Measurements from ENCODE around the gene LUC7L2. TPM values are rescaled to one million over a fixed set of nuclear protein-coding genes. Genes with fewer than 3 reads are reported as not detected.
"Not testable (repeated sequence)": the region's sequence is repeated elsewhere in the genome, so short reads cannot be mapped to it uniquely, and the experiment has no call there.

Gene LUC7L2
- total RNA-seq, 6 donors from 2014 or later = 57.0 to 133 (median 91.8) TPM

GRCh38 chr7:139396323-139396951 lies 36.7 kb downstream of the LUC7L2 start:
- H3K4me3 ChIP-seq = no peak overlapping the region
- DNase-seq (no peak), ATAC-seq (ENCODE audit: low FRiP score in 2 of 2) (no peak)
- no peaks in the 10 kb centered on the region for H3K4me1 ChIP-seq
- TF ChIP-seq POLR2A (IDR thresholded peaks at IDR 0.05) (no peak), EP300 (IDR thresholded peaks at IDR 0.05) (no peak), POLR2AphosphoS5 (IDR thresholded peaks at IDR 0.05) (no peak), CTCF (IDR thresholded peaks at IDR 0.05) (no peak)
- no peaks in the 10 kb centered on the region for H3K9me3 ChIP-seq
- WGBS, 2 donors = 92 to 94% methylated on average over 3 of the region's 3 CpGs
- H3K27ac ChIP-seq = no peak overlapping the region
- peaks cover 0 to 55% (median 13%) of the 10 kb centered on the region in 4 donors for H3K36me3 ChIP-seq
- H3K27me3 ChIP-seq = no peaks in the 10 kb centered on the region

GRCh38 chr7:139397192-139397591 lies 37.5 kb downstream of the LUC7L2 start:
- ATAC-seq (ENCODE audit: low FRiP score in 2 of 2) = no peak

GRCh38 chr7:139403601-139404000 lies 43.9 kb downstream of the LUC7L2 start:
- no peaks in the 10 kb centered on the region for H3K4me1 ChIP-seq
- DNase-seq (no peak), ATAC-seq (ENCODE audit: low FRiP score in 2 of 2) (no peak)
- no peaks in the 10 kb centered on the region for H3K27me3 ChIP-seq
- peaks cover 35 to 98% (median 65%) of the 10 kb centered on the region in 4 donors for H3K36me3 ChIP-seq
- H3K27ac ChIP-seq = no peak overlapping the region
- no peaks in the 10 kb centered on the region for H3K9me3 ChIP-seq
- 93 to 95% methylated on average over 2 of the region's 2 CpGs for WGBS, 2 donors
- H3K4me3 ChIP-seq = no peak overlapping the region
- TF ChIP-seq EP300 (IDR thresholded peaks at IDR 0.05) (no peak), POLR2A (IDR thresholded peaks at IDR 0.05) (no peak), CTCF (IDR thresholded peaks at IDR 0.05) (no peak), POLR2AphosphoS5 (IDR thresholded peaks at IDR 0.05) (no peak)

More at GRCh38 chr7:139397192-139397591, 37.5 kb downstream of the LUC7L2 start:
- Histone ChIP-seq H3K4me3 (no peak overlapping the region), H3K9me3 (no peaks in the 10 kb centered on the region), H3K4me1 (no peaks in the 10 kb centered on the region), H3K36me3 (peaks cover 0 to 60% (median 14%) of the 10 kb centered on the region in 4 donors), H3K27ac (no peak overlapping the region), H3K27me3 (no peaks in the 10 kb centered on the region)
- TF ChIP-seq CTCF (IDR thresholded peaks at IDR 0.05) = no peak
- TF ChIP-seq EP300 (IDR thresholded peaks at IDR 0.05) = no peak
- TF ChIP-seq POLR2AphosphoS5 (IDR thresholded peaks at IDR 0.05) = no peak
- TF ChIP-seq POLR2A (IDR thresholded peaks at IDR 0.05) = no peak
- no peak for DNase-seq

DNA sequence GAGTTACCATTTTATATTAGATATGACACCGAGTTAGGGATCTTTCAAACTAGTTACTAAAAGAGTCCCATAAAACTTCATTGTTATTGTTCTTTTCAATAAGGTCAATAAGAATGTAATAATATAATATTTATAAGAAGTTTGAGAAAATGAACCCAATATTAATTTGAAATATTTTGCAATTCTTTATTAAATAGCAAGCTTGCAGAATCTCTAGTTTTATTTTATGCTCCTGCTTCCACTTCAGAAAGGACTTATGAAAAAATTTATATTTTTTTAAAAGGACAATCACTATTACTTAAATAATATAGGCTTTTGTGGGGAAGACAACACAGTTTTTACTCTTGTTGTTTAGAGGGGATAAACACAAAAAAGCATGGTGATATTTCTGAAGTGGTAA lies 47.9 kb downstream of the LUC7L2 start:
- Histone ChIP-seq H3K4me1 (no peaks in the 10 kb centered on the region), H3K27ac (no peak overlapping the region), H3K36me3 (peaks cover 32 to 100% (median 75%) of the 10 kb centered on the region in 4 donors), H3K27me3 (no peaks in the 10 kb centered on the region), H3K9me3 (no peaks in the 10 kb centered on the region), H3K4me3 (no peak overlapping the region)
- DNase-seq (no peak), ATAC-seq (ENCODE audit: low FRiP score in 2 of 2) (no peak)
- TF ChIP-seq CTCF (IDR thresholded peaks at IDR 0.05) (no peak), EP300 (IDR thresholded peaks at IDR 0.05) (no peak), POLR2A (IDR thresholded peaks at IDR 0.05) (no peak), POLR2AphosphoS5 (IDR thresholded peaks at IDR 0.05) (no peak)
- 96 to 100% methylated on average over 1 of the region's 1 CpG for WGBS, 2 donors

- H3K27me3 ChIP-seq; H3K4me1 ChIP-seq; ATAC-seq (ENCODE audit: low FRiP score in 2 of 2); H3K9me3 ChIP-seq; H3K4me3 ChIP-seq; DNase-seq; H3K27ac ChIP-seq: not testable (repeated sequence)
- 92 to 96% methylated on average over 6 of the region's 6 CpGs for WGBS, 2 donors
- H3K36me3 ChIP-seq = peaks cover 29 to 99% (median 57%) of the 10 kb centered on the region in 4 donors
These were observed 55.2 kb downstream of the LUC7L2 start for GRCh38 chr7:139414743-139415402.
